MM.1S (cell line): ENCODE results near the gene GRHPR.

ENCODE experiments used
- DNase-seq: peaks from one replicate; pipeline ENCODE4 v3.0.0-alpha.2; 2015
- H2AFZ ChIP-seq: fragments of 300-600 bp; sonication (generic); 2 replicates; pipeline ENCODE4 v1.6.0; 2016; ENCODE audit warnings: antibody characterized with exemption, low read length
- H3F3A ChIP-seq: fragments of 300-600 bp; sonication (generic); 2 replicates; pipeline ENCODE4 v1.6.1; 2016; ENCODE audit warnings: mild to moderate bottlenecking, antibody characterized with exemption, low read length, moderate library complexity, mixed read lengths; ENCODE audit not compliant: insufficient read depth
- H3K27ac ChIP-seq: fragments of 300-600 bp; sonication (generic); 2 replicates; pipeline ENCODE4 v1.5.1; 2016; ENCODE audit warnings: mild to moderate bottlenecking, low read length
- H3K27me3 ChIP-seq: fragments of 300-600 bp; sonication (generic); replicated peaks from 2 replicates; pipeline ENCODE4 v1.6.0; 2016; ENCODE audit warnings: low read length; ENCODE audit not compliant: insufficient read depth
- H3K36me3 ChIP-seq: fragments of 300-600 bp; sonication (generic); replicated peaks from 2 replicates; pipeline ENCODE4 v1.6.1; 2016; ENCODE audit warnings: mild to moderate bottlenecking, low read length, mixed read lengths; ENCODE audit not compliant: insufficient read depth
- H3K4me1 ChIP-seq: fragments of 300-600 bp; sonication (generic); 2 replicates; pipeline ENCODE4 v1.6.1; 2016; ENCODE audit warnings: low read length, mixed read lengths
- H3K4me2 ChIP-seq: fragments of 300-600 bp; sonication (generic); 2 replicates; pipeline ENCODE4 v1.6.0; 2016; ENCODE audit warnings: low read depth, low read length
- H3K4me3 ChIP-seq: fragments of 300-600 bp; sonication (generic); 2 replicates; pipeline ENCODE4 v1.5.1; 2016; ENCODE audit warnings: low read length, mixed read lengths
- H3K79me2 ChIP-seq: fragments of 300-600 bp; sonication (generic); 2 replicates; pipeline ENCODE4 v1.6.1; 2016; ENCODE audit warnings: mixed run types, low read length, mixed read lengths
- H3K9ac ChIP-seq: fragments of 300-600 bp; sonication (generic); 2 replicates; pipeline ENCODE4 v1.6.1; 2016; ENCODE audit warnings: low read length, mixed read lengths
- H3K9me2 ChIP-seq: fragments of 300-600 bp; sonication (generic); replicated peaks from 2 replicates; pipeline ENCODE4 v1.6.1; 2016; ENCODE audit warnings: mild to moderate bottlenecking, low read length, mixed read lengths; ENCODE audit not compliant: insufficient read depth
- H3K9me3 ChIP-seq: fragments of 300-600 bp; sonication (generic); replicated peaks from 2 replicates; pipeline ENCODE4 v1.6.1; 2016; ENCODE audit warnings: mild to moderate bottlenecking, low read length, mixed read lengths; ENCODE audit not compliant: insufficient read depth
- H4K20me1 ChIP-seq: fragments of 300-600 bp; sonication (generic); 2 replicates; pipeline ENCODE4 v1.6.1; 2016; ENCODE audit warnings: mild to moderate bottlenecking, low read length, moderate library complexity, mixed read lengths; ENCODE audit not compliant: insufficient read depth
- EZH2 ChIP-seq: fragments of 300-600 bp; sonication (generic); optimal IDR thresholded peaks from 2 replicates; pipeline ENCODE3; 2017; ENCODE audit warnings: low read depth, mild to moderate bottlenecking, antibody characterized with exemption, low read length, mixed read lengths
- EZH2phosphoT487 ChIP-seq: fragments of 300-600 bp; sonication (generic); IDR thresholded peaks from 2 replicates; pipeline ENCODE4 v1.6.1; 2018; ENCODE audit warnings: antibody characterized with exemption, low read length
- TF ChIP-seq, protein P1 (sequence below): fragments of 300-600 bp; sonication (generic); IDR thresholded peaks from 2 replicates; pipeline ENCODE4 v1.5.1; 2016; ENCODE audit warnings: antibody characterized with exemption, low read length, mixed read lengths

GRHPR gene

DNA sequence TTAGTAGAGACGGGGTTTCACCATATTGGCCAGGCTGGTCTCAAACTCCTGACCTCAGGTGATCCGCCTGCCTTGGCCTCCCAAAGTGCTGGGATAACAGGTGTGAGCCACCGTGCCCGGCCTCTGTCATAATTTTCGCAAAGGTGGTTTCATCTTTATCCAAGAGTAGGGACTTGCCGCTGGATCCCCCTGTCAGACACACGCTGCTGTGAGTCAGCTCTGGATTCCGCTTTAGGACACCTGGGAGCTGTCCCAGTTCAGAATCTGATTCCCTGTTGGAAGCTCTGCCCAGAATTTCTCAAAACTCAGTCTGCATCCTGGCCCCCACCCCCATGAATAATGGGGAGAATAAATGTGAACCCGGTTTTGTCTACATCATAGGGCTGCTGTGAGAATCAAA, 17.9 kb upstream of the GRHPR start:
- H4K20me1 ChIP-seq: no peaks in the 10 kb centered on the region
- no peaks in the 10 kb centered on the region for H3K27me3 ChIP-seq
- no peak for DNase-seq
- no peaks in the 10 kb centered on the region for H3K36me3 ChIP-seq
- H3K9me3 ChIP-seq: no peaks in the 10 kb centered on the region
- peaks cover 8% of the 10 kb centered on the region for H3K4me1 ChIP-seq
- H3K9ac ChIP-seq: no peak overlapping the region
- no peak overlapping the region for H3K27ac ChIP-seq
- no peaks in the 10 kb centered on the region for H3K9me2 ChIP-seq
- H3K4me2 ChIP-seq: no peak overlapping the region
- TF ChIP-seq, protein P1, sequence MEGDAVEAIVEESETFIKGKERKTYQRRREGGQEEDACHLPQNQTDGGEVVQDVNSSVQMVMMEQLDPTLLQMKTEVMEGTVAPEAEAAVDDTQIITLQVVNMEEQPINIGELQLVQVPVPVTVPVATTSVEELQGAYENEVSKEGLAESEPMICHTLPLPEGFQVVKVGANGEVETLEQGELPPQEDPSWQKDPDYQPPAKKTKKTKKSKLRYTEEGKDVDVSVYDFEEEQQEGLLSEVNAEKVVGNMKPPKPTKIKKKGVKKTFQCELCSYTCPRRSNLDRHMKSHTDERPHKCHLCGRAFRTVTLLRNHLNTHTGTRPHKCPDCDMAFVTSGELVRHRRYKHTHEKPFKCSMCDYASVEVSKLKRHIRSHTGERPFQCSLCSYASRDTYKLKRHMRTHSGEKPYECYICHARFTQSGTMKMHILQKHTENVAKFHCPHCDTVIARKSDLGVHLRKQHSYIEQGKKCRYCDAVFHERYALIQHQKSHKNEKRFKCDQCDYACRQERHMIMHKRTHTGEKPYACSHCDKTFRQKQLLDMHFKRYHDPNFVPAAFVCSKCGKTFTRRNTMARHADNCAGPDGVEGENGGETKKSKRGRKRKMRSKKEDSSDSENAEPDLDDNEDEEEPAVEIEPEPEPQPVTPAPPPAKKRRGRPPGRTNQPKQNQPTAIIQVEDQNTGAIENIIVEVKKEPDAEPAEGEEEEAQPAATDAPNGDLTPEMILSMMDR: no peak
- TF ChIP-seq EZH2: no peak
- no peak for TF ChIP-seq EZH2phosphoT487
- peaks cover 7% of the 10 kb centered on the region for H3F3A ChIP-seq
- H2AFZ ChIP-seq: no peak overlapping the region
- no peaks in the 10 kb centered on the region for H3K79me2 ChIP-seq
- H3K4me3 ChIP-seq: no peak overlapping the region

DNA sequence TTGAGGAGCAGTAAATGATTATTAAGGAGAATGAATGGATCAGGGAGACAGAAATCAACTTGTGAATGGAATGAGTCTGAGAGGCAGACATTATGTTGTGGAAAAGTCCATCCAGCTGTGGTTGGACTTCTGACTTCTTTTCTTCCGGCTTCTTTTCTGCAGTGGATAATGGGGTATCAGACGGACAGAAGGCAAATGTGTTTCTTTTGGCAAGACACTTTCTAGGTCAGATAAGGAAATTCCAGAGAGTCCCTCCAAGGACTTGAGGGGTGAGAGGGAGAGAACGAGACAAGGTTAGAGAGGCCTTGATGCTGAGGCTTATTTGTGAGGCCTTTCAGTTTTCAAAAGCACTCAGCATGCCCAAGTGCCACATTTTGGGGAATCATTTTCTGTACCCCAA, 17.1 kb upstream of the GRHPR start:
- no peak overlapping the region for H3K4me2 ChIP-seq
- peaks cover 3% of the 10 kb centered on the region for H3K27me3 ChIP-seq
- H3K4me3 ChIP-seq: no peak overlapping the region
- no peaks in the 10 kb centered on the region for H3K79me2 ChIP-seq
- no peaks in the 10 kb centered on the region for H3K9me3 ChIP-seq
- H3K27ac ChIP-seq: no peak overlapping the region
- TF ChIP-seq EZH2: no peak
- TF ChIP-seq, protein P1: no peak
- TF ChIP-seq EZH2phosphoT487: no peak
- no peak overlapping the region for H2AFZ ChIP-seq
- no peaks in the 10 kb centered on the region for H4K20me1 ChIP-seq
- no peaks in the 10 kb centered on the region for H3K9me2 ChIP-seq
- peaks cover 14% of the 10 kb centered on the region for H3F3A ChIP-seq
- peaks cover 16% of the 10 kb centered on the region for H3K4me1 ChIP-seq
- H3K9ac ChIP-seq: no peak overlapping the region
- DNase-seq: no peak
- H3K36me3 ChIP-seq: no peaks in the 10 kb centered on the region

DNA sequence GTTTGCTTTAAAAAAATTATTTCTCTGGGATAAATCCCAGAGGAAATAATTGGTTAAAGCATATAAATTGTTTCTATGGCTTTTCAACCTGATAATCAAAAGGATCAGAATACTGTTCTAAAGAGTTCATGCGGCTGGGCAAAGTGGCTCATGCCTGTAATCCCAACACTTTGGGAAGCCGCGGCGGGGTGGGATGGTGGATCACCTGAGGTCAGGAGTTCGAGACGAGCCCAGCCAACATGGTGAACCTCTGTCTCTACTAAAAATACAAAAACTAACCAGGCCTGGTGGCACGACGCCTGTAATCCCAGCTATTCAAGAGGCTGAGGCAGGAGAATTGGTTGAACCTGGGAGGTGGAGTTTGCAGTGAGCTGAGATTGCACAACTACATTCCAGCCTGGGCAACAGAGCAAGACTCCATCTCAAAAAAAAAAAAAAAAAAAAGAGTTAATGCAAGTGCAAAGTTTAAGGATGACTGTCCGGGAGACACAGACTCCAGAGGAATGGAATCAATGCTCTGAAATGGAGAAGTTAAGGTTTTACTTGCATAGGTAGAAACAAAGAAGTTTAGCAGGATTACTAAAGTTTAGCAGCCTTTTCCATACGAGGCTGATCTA, 16.6 kb upstream of the GRHPR start:
- no peak overlapping the region for H2AFZ ChIP-seq
- H3K36me3 ChIP-seq: no peaks in the 10 kb centered on the region
- no peak overlapping the region for H3K4me3 ChIP-seq
- H3K27ac ChIP-seq: no peak overlapping the region
- H4K20me1 ChIP-seq: no peaks in the 10 kb centered on the region
- H3K79me2 ChIP-seq: no peaks in the 10 kb centered on the region
- no peaks in the 10 kb centered on the region for H3K9me3 ChIP-seq
- no peak overlapping the region for H3K4me2 ChIP-seq
- peaks cover 14% of the 10 kb centered on the region for H3F3A ChIP-seq
- DNase-seq: no peak
- peaks cover 8% of the 10 kb centered on the region for H3K27me3 ChIP-seq
- TF ChIP-seq, protein P1: no peak
- TF ChIP-seq EZH2: no peak
- TF ChIP-seq EZH2phosphoT487: no peak
- peaks cover 16% of the 10 kb centered on the region for H3K4me1 ChIP-seq
- no peaks in the 10 kb centered on the region for H3K9me2 ChIP-seq
- no peak overlapping the region for H3K9ac ChIP-seq
